CD8-positive, alpha-beta memory T cell (primary cell): ENCODE data around the gene PSMC1. TPM values are rescaled to one million over a fixed set of nuclear protein-coding genes. Genes with fewer than 3 reads are reported as not detected.

Source experiments
- CTCF ChIA-PET: fragments of 350-600 bp; sonication (Branson Sonifier 250); formaldehyde crosslinking; loops from one replicate; lab custom pipeline; 2021; ENCODE audit warnings: antibody characterized with exemption; lab: Charles Lee
- POLR2A ChIA-PET: fragments of 350-600 bp; sonication (Branson Sonifier 250); formaldehyde crosslinking; loops from one replicate; lab custom pipeline; 2021; ENCODE audit warnings: antibody characterized with exemption; lab: Charles Lee
- DNase-seq, 5 donors: peaks; one replicate each; pipeline versions ENCODE4 v3.0.0 to v3.0.0-alpha.2; 2020 to 2022; ENCODE audit warnings: mixed read lengths in 1 of 5
- H3K27ac ChIP-seq: one replicate; pipeline ENCODE4 v1.7.0; 2013; ENCODE audit warnings: low read depth, mild to moderate bottlenecking, low read length, moderate library complexity
- H3K27me3 ChIP-seq: 2 replicates; pipeline ENCODE4 v1.7.0; 2013; ENCODE audit warnings: low read length, mild to moderate bottlenecking; ENCODE audit not compliant: insufficient read depth, poor library complexity, severe bottlenecking
- H3K36me3 ChIP-seq: 2 replicates; pipeline ENCODE4 v1.7.0; 2013; ENCODE audit warnings: mild to moderate bottlenecking, low read length, moderate library complexity; ENCODE audit not compliant: insufficient read depth
- H3K4me1 ChIP-seq: 2 replicates; pipeline ENCODE4 v1.7.0; 2013; ENCODE audit warnings: mild to moderate bottlenecking, low read length, moderate library complexity; ENCODE audit not compliant: insufficient read depth
- H3K4me3 ChIP-seq: 2 replicates; pipeline ENCODE4 v1.7.0; 2013; ENCODE audit warnings: mild to moderate bottlenecking, low read length
- H3K9me3 ChIP-seq: 2 replicates; pipeline ENCODE4 v1.7.0; 2013; ENCODE audit warnings: mild to moderate bottlenecking, low read length
- H3K27ac Mint-ChIP-seq, 8 donors: one replicate each; pipeline ENCODE4 v1.8.0; 2020 to 2021; ENCODE audit warnings: mixed read lengths in 8 of 8, mild to moderate bottlenecking in 6 of 8, inconsistent platforms in 3 of 8, moderate library complexity in 3 of 8
- H3K27me3 Mint-ChIP-seq, 2 donors: one replicate each; pipeline ENCODE4 v1.8.0; 2020 to 2021; ENCODE audit warnings: mixed read lengths in 2 of 2, mild to moderate bottlenecking in 1 of 2, moderate library complexity in 1 of 2
- H3K36me3 Mint-ChIP-seq, 3 donors: one replicate each; pipeline ENCODE4 v1.8.0; 2020 to 2021; ENCODE audit warnings: mixed read lengths in 3 of 3, inconsistent platforms in 1 of 3, mild to moderate bottlenecking in 1 of 3
- H3K4me1 Mint-ChIP-seq, 3 donors: one replicate each; pipeline ENCODE4 v1.8.0; 2020 to 2021; ENCODE audit warnings: mixed read lengths in 3 of 3, inconsistent platforms in 1 of 3, mild to moderate bottlenecking in 1 of 3
- H3K4me3 Mint-ChIP-seq, 7 donors: one replicate each; pipeline ENCODE4 v1.8.0; 2020 to 2021; ENCODE audit warnings: mixed read lengths in 7 of 7, mild to moderate bottlenecking in 6 of 7, moderate library complexity in 4 of 7, inconsistent platforms in 2 of 7
- H3K9me3 Mint-ChIP-seq, 5 donors: one replicate each; pipeline ENCODE4 v1.8.0; 2020 to 2022; ENCODE audit warnings: mixed read lengths in 5 of 5, mild to moderate bottlenecking in 3 of 5, moderate library complexity in 2 of 5, inconsistent platforms in 1 of 5
- polyA plus RNA-seq: library from polyadenylated mRNA; unstranded; fragments of 300-500 nt; fragmentation: Illumina TruSeq; gene quantifications from one replicate; pipeline ENCODE4 v1.2.3, GENCODE V29; 2021
- total RNA-seq, 2 experiments: library from RNA; stranded (reverse); gene quantifications; one replicate each; pipeline ENCODE4 v1.2.3, GENCODE V29; 2021

The PSMC1 gene
- total and polyA plus RNA-seq, 3 experiments from 2014 or later, result 111 to 140 (median 133) TPM

GRCh38 chr14:90290337-90291011, 34.1 kb downstream of the PSMC1 start:
- H3K36me3 ChIP-seq, result peaks cover 37% of the 10 kb centered on the region
- Mint-ChIP-seq H3K9me3 (no peaks in the 10 kb centered on the region), H3K27ac (peak overlapping the region in 2 of 8 donors; percentile 57 to 81), H3K4me3 (no peak overlapping the region), H3K27me3 (no peaks in the 10 kb centered on the region), H3K4me1 (peaks cover 0 to 5% (median 0%) of the 10 kb centered on the region in 3 donors), H3K36me3 (peaks cover 4 to 89% (median 32%) of the 10 kb centered on the region in 3 donors)
- no peak for DNase-seq
- H3K27ac ChIP-seq, result no peak overlapping the region
- H3K27me3 ChIP-seq, result no peaks in the 10 kb centered on the region
- ChIA-PET POLR2A (no interaction called here), CTCF (interaction anchor here (1.1 to 1.2 kb wide), 2 partner anchors 37 to 109 kb away, joined by 3 read pairs; no protein-coding TSS in a partner anchor)
- H3K4me3 ChIP-seq, result no peak overlapping the region
- no peaks in the 10 kb centered on the region for H3K4me1 ChIP-seq
- no peaks in the 10 kb centered on the region for H3K9me3 ChIP-seq

GRCh38 chr14:90291699-90292098, 35.3 kb downstream of the PSMC1 start:
- peak overlapping the region in 3 of 8 donors; percentile 2 to 31 (median 3) for H3K27ac Mint-ChIP-seq
- ChIA-PET POLR2A (no interaction called here), CTCF (no interaction called here)
- H3K36me3 Mint-ChIP-seq, result peaks cover 4 to 90% (median 35%) of the 10 kb centered on the region in 3 donors
- H3K9me3 ChIP-seq, result no peaks in the 10 kb centered on the region
- H3K27me3 Mint-ChIP-seq, result no peaks in the 10 kb centered on the region
- H3K4me1 ChIP-seq, result no peaks in the 10 kb centered on the region
- no peak overlapping the region for H3K4me3 ChIP-seq
- H3K36me3 ChIP-seq, result peaks cover 35% of the 10 kb centered on the region
- H3K4me1 Mint-ChIP-seq, result peaks cover 0 to 5% (median 0%) of the 10 kb centered on the region in 3 donors
- DNase-seq, result no peak
- H3K27me3 ChIP-seq, result no peaks in the 10 kb centered on the region
- H3K9me3 Mint-ChIP-seq, result no peaks in the 10 kb centered on the region
- H3K4me3 Mint-ChIP-seq, result no peak overlapping the region
- no peak overlapping the region for H3K27ac ChIP-seq

- peak overlapping the region in 1 of 8 donors; percentile 24 for H3K27ac Mint-ChIP-seq
- no peaks in the 10 kb centered on the region for H3K4me1 Mint-ChIP-seq
- H3K27me3 ChIP-seq, result no peaks in the 10 kb centered on the region
- ChIA-PET CTCF (no interaction called here), POLR2A (no interaction called here)
- H3K36me3 ChIP-seq, result peaks cover 29% of the 10 kb centered on the region
- DNase-seq, result no peak
- no peak overlapping the region for H3K27ac ChIP-seq
- no peaks in the 10 kb centered on the region for H3K9me3 Mint-ChIP-seq
- H3K4me1 ChIP-seq, result no peaks in the 10 kb centered on the region
- peaks cover 4 to 88% (median 33%) of the 10 kb centered on the region in 3 donors for H3K36me3 Mint-ChIP-seq
- H3K9me3 ChIP-seq, result no peaks in the 10 kb centered on the region
- H3K4me3 Mint-ChIP-seq, result no peak overlapping the region
- H3K27me3 Mint-ChIP-seq, result no peaks in the 10 kb centered on the region
- H3K4me3 ChIP-seq, result no peak overlapping the region
These were observed 37.7 kb downstream of the PSMC1 start for GRCh38 chr14:90293766-90294730.

- POLR2A ChIA-PET, result no interaction called here
- Histone ChIP-seq H3K27me3 (no peaks in the 10 kb centered on the region), H3K4me3 (no peak overlapping the region), H3K4me1 (no peaks in the 10 kb centered on the region), H3K27ac (no peak overlapping the region), H3K9me3 (no peaks in the 10 kb centered on the region), H3K36me3 (peaks cover 29% of the 10 kb centered on the region)
- H3K4me3 Mint-ChIP-seq, result no peak overlapping the region
- peaks cover 4 to 86% (median 35%) of the 10 kb centered on the region in 3 donors for H3K36me3 Mint-ChIP-seq
- no peaks in the 10 kb centered on the region for H3K27me3 Mint-ChIP-seq
- no peak overlapping the region for H3K27ac Mint-ChIP-seq
- H3K4me1 Mint-ChIP-seq, result no peaks in the 10 kb centered on the region
- DNase-seq, result no peak
- CTCF ChIA-PET, result no interaction called here
- no peaks in the 10 kb centered on the region for H3K9me3 Mint-ChIP-seq
These were observed 38.5 kb downstream of the PSMC1 start for GRCh38 chr14:90294872-90295271.

GRCh38 chr14:90295870-90296516, 39.6 kb downstream of the PSMC1 start:
- Histone ChIP-seq H3K27me3 (no peaks in the 10 kb centered on the region), H3K4me3 (no peak overlapping the region), H3K4me1 (no peaks in the 10 kb centered on the region), H3K9me3 (no peaks in the 10 kb centered on the region), H3K36me3 (peaks cover 19% of the 10 kb centered on the region), H3K27ac (no peak overlapping the region)
- ChIA-PET CTCF (no interaction called here), POLR2A (no interaction called here)
- H3K4me3 Mint-ChIP-seq, result no peak overlapping the region
- no peaks in the 10 kb centered on the region for H3K9me3 Mint-ChIP-seq
- no peak for DNase-seq
- H3K36me3 Mint-ChIP-seq, result peaks cover 4 to 83% (median 30%) of the 10 kb centered on the region in 3 donors
- H3K4me1 Mint-ChIP-seq, result peaks cover 7% of the 10 kb centered on the region in 3 donors
- no peaks in the 10 kb centered on the region for H3K27me3 Mint-ChIP-seq
- no peak overlapping the region for H3K27ac Mint-ChIP-seq

- CTCF ChIA-PET, result no interaction called here
- H3K27me3 ChIP-seq, result no peaks in the 10 kb centered on the region
- Mint-ChIP-seq H3K27me3 (no peaks in the 10 kb centered on the region), H3K36me3 (peaks cover 4 to 81% (median 30%) of the 10 kb centered on the region in 3 donors), H3K4me1 (peaks cover 10 to 14% (median 10%) of the 10 kb centered on the region in 3 donors), H3K4me3 (no peak overlapping the region), H3K9me3 (no peaks in the 10 kb centered on the region), H3K27ac (peak overlapping the region in 1 of 8 donors; percentile 42)
- POLR2A ChIA-PET, result no interaction called here
- DNase-seq, result no peak
- no peak overlapping the region for H3K27ac ChIP-seq
- H3K4me3 ChIP-seq, result no peak overlapping the region
- no peaks in the 10 kb centered on the region for H3K4me1 ChIP-seq
- H3K36me3 ChIP-seq, result peaks cover 15% of the 10 kb centered on the region
- no peaks in the 10 kb centered on the region for H3K9me3 ChIP-seq
These were observed 40.3 kb downstream of the PSMC1 start for GRCh38 chr14:90296641-90297040.

- no peak overlapping the region for H3K4me3 Mint-ChIP-seq
- Histone ChIP-seq H3K27me3 (no peaks in the 10 kb centered on the region), H3K36me3 (peaks cover 9% of the 10 kb centered on the region), H3K27ac (no peak overlapping the region), H3K4me1 (no peaks in the 10 kb centered on the region), H3K9me3 (no peaks in the 10 kb centered on the region), H3K4me3 (no peak overlapping the region)
- CTCF ChIA-PET, result no interaction called here
- POLR2A ChIA-PET, result interaction anchor here (0.6 to 0.7 kb wide), 2 partner anchors 13 to 169 kb away, joined by 3 to 7 read pairs; no protein-coding TSS in a partner anchor
- H3K27me3 Mint-ChIP-seq, result no peaks in the 10 kb centered on the region
- peaks cover 4 to 80% (median 28%) of the 10 kb centered on the region in 3 donors for H3K36me3 Mint-ChIP-seq
- no peak for DNase-seq
- H3K27ac Mint-ChIP-seq, result no peak overlapping the region
- no peaks in the 10 kb centered on the region for H3K9me3 Mint-ChIP-seq
- H3K4me1 Mint-ChIP-seq, result peaks cover 10 to 16% (median 16%) of the 10 kb centered on the region in 3 donors
These were observed 41.7 kb downstream of the PSMC1 start for GRCh38 chr14:90297876-90298629.
